ENCODE results near the gene PIAS4.

PIAS4 gene

GRCh38 chr19:4042064-4042730, 34.7 kb downstream of the PIAS4 start:
- no peak overlapping the region for H3K4me3 ChIP-seq (replicated peaks; ENCODE audit: low read depth, low read length)
- no peak for TF ChIP-seq CTCF (IDR thresholded peaks at IDR 0.05; ENCODE audit: low read length, missing control alignments)
- DNase-seq (ENCODE audit: low read depth), result no peak

- no peak overlapping the region for H3K4me3 ChIP-seq (replicated peaks; ENCODE audit: low read depth, low read length)
- TF ChIP-seq CTCF (IDR thresholded peaks at IDR 0.05; ENCODE audit: low read length, missing control alignments), result no peak
- DNase-seq (ENCODE audit: low read depth), result no peak
These were observed 35.2 kb downstream of the PIAS4 start for GRCh38 chr19:4042731-4043082.

GRCh38 chr19:4043401-4043800, 35.9 kb downstream of the PIAS4 start:
- no peak overlapping the region for H3K4me3 ChIP-seq (replicated peaks; ENCODE audit: low read depth, low read length)
- TF ChIP-seq CTCF (IDR thresholded peaks at IDR 0.05; ENCODE audit: low read length, missing control alignments), result no peak
- DNase-seq (ENCODE audit: low read depth), result no peak

GRCh38 chr19:4043966-4044715, 36.6 kb downstream of the PIAS4 start:
- no peak for DNase-seq (ENCODE audit: low read depth)
- H3K4me3 ChIP-seq (replicated peaks; ENCODE audit: low read depth, low read length), result no peak overlapping the region
- no peak for TF ChIP-seq CTCF (IDR thresholded peaks at IDR 0.05; ENCODE audit: low read length, missing control alignments)

GRCh38 chr19:4044990-4045465, 37.5 kb downstream of the PIAS4 start:
- no peak overlapping the region for H3K4me3 ChIP-seq (replicated peaks; ENCODE audit: low read depth, low read length)
- DNase-seq (ENCODE audit: low read depth), result no peak
- no peak for TF ChIP-seq CTCF (IDR thresholded peaks at IDR 0.05; ENCODE audit: low read length, missing control alignments)

- TF ChIP-seq CTCF (IDR thresholded peaks at IDR 0.05; ENCODE audit: low read length, missing control alignments), result no peak
- DNase-seq (ENCODE audit: low read depth), result no peak
- H3K4me3 ChIP-seq (replicated peaks; ENCODE audit: low read depth, low read length), result no peak overlapping the region
These were observed 38.2 kb downstream of the PIAS4 start for GRCh38 chr19:4045597-4046361.

Data from fibroblast of pulmonary artery (primary cell).